Measurements from ENCODE around the gene ELF5. TPM values are rescaled to one million over a fixed set of nuclear protein-coding genes. Genes with fewer than 3 reads are reported as not detected.

The ELF5 gene
- total RNA-seq, 1 experiment from 2014 or later: not detected

DNA sequence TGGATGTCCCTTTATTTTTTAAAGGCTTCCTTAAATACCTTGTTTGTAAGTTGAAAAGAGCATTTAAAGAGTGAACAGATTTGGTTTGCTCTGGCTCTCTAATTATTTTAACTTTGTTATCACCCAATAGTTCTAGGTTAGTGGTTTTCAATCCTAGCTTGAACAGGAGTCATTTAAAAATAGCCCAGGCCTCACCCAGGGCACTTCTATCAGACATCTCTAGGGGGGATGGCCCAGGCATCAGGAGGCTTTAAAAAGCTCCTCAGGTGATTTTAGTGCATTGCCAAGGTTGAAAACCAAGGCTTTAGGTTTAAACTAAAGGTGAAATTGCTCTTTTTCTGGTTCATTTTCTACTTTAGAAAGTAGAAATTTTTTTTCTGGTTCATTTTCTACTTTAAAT is 66.5 kb downstream of the ELF5 start:
- no peak overlapping the region for H3K4me3 Mint-ChIP-seq (ENCODE audit: unreplicated experiment)
- no peaks in the 10 kb centered on the region for H3K9me3 Mint-ChIP-seq (ENCODE audit: unreplicated experiment)
- DNase-seq (ENCODE audit: unreplicated experiment): no peak
- peaks cover 3% of the 10 kb centered on the region for H3K36me3 Mint-ChIP-seq (ENCODE audit: insufficient read depth, unreplicated experiment)
- no peak overlapping the region for H3K27ac Mint-ChIP-seq (ENCODE audit: low read depth, unreplicated experiment)
- ChIA-PET CTCF (interaction anchor here (0.7 to 5.6 kb wide), 6 partner anchors 12 to 424 kb away, joined by 3 to 23 read pairs (median 3); no protein-coding TSS in a partner anchor), POLR2A (interaction anchor here (2.2 kb wide), 1 partner anchor 7 kb away, joined by 9 read pairs; no protein-coding TSS in a partner anchor)
- no TSS peak for BruUV-seq (replicated peaks)
- H3K4me1 Mint-ChIP-seq (ENCODE audit: insufficient read depth, unreplicated experiment): no peaks in the 10 kb centered on the region
- no peaks in the 10 kb centered on the region for H3K27me3 Mint-ChIP-seq (ENCODE audit: insufficient read depth, unreplicated experiment)
- intact Hi-C loops (cut with micrococcal nuclease): no loop called here
- TF ChIP-seq, protein P1, sequence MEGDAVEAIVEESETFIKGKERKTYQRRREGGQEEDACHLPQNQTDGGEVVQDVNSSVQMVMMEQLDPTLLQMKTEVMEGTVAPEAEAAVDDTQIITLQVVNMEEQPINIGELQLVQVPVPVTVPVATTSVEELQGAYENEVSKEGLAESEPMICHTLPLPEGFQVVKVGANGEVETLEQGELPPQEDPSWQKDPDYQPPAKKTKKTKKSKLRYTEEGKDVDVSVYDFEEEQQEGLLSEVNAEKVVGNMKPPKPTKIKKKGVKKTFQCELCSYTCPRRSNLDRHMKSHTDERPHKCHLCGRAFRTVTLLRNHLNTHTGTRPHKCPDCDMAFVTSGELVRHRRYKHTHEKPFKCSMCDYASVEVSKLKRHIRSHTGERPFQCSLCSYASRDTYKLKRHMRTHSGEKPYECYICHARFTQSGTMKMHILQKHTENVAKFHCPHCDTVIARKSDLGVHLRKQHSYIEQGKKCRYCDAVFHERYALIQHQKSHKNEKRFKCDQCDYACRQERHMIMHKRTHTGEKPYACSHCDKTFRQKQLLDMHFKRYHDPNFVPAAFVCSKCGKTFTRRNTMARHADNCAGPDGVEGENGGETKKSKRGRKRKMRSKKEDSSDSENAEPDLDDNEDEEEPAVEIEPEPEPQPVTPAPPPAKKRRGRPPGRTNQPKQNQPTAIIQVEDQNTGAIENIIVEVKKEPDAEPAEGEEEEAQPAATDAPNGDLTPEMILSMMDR (IDR thresholded peaks at IDR 0.05; ENCODE audit: unreplicated experiment): no peak

DNA sequence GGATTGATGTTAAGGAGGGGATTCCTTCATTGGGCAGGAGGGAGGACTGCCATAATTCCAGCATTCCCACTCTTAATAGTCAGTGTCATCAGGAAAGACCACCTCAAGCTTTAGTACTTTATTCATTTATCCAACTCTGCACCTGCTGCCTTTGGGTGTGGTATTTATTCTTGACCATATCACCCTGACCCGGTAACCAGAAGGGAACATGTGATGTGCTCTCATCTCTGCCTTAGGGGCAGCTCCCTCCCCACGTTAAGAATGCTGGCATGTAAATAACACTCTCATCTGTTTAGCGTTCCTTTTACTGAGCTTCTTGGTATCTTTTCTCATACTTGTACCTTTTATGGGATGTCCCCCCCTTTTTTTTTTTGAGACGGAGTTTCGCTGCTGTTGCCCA is 67.2 kb downstream of the ELF5 start:
- no peak overlapping the region for H3K27ac Mint-ChIP-seq (ENCODE audit: low read depth, unreplicated experiment)
- TF ChIP-seq, protein P1 (IDR thresholded peaks at IDR 0.05; ENCODE audit: unreplicated experiment): no peak
- no peak for DNase-seq (ENCODE audit: unreplicated experiment)
- no peaks in the 10 kb centered on the region for H3K27me3 Mint-ChIP-seq (ENCODE audit: insufficient read depth, unreplicated experiment)
- H3K36me3 Mint-ChIP-seq (ENCODE audit: insufficient read depth, unreplicated experiment): no peaks in the 10 kb centered on the region
- no peaks in the 10 kb centered on the region for H3K4me1 Mint-ChIP-seq (ENCODE audit: insufficient read depth, unreplicated experiment)
- H3K4me3 Mint-ChIP-seq (ENCODE audit: unreplicated experiment): no peak overlapping the region
- ChIA-PET POLR2A (no interaction called here), CTCF (interaction anchor here (0.7 to 5.6 kb wide), 6 partner anchors 13 to 424 kb away, joined by 3 to 23 read pairs (median 4); no protein-coding TSS in a partner anchor)
- BruUV-seq (replicated peaks): no TSS peak
- intact Hi-C loops (cut with micrococcal nuclease): no loop called here
- H3K9me3 Mint-ChIP-seq (ENCODE audit: unreplicated experiment): no peaks in the 10 kb centered on the region

DNA sequence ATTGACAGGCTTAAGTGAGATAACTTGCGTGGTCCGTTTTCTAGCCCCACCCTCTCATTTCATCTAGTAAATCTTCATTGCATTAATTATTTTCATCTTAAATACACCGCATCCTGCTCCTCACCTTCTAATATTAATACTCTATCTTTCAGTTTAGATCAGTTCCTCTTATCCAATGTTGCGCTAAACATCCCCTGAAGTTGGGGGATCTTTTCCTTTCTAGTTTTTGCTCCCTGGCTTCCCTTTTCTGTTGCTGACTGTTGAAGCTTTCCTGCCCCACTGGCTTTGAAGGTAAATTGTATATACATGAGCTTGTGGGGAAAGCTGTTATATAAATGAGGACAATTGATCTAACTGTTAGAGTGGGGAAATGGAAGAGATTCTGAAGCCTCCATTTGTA is 67.6 kb downstream of the ELF5 start:
- Mint-ChIP-seq H3K4me3 (ENCODE audit: unreplicated experiment) (no peak overlapping the region), H3K4me1 (ENCODE audit: insufficient read depth, unreplicated experiment) (no peaks in the 10 kb centered on the region), H3K27ac (ENCODE audit: low read depth, unreplicated experiment) (no peak overlapping the region), H3K9me3 (ENCODE audit: unreplicated experiment) (no peaks in the 10 kb centered on the region), H3K27me3 (ENCODE audit: insufficient read depth, unreplicated experiment) (no peaks in the 10 kb centered on the region), H3K36me3 (ENCODE audit: insufficient read depth, unreplicated experiment) (no peaks in the 10 kb centered on the region)
- no TSS peak for BruUV-seq (replicated peaks)
- CTCF ChIA-PET: interaction anchor here (0.8 to 5.6 kb wide), 4 partner anchors 13 to 47 kb away, joined by 3 to 23 read pairs (median 4); no protein-coding TSS in a partner anchor
- POLR2A ChIA-PET: no interaction called here
- DNase-seq (ENCODE audit: unreplicated experiment): no peak
- TF ChIP-seq, protein P1 (IDR thresholded peaks at IDR 0.05; ENCODE audit: unreplicated experiment): no peak
- intact Hi-C loops (cut with micrococcal nuclease): no loop called here

DNA sequence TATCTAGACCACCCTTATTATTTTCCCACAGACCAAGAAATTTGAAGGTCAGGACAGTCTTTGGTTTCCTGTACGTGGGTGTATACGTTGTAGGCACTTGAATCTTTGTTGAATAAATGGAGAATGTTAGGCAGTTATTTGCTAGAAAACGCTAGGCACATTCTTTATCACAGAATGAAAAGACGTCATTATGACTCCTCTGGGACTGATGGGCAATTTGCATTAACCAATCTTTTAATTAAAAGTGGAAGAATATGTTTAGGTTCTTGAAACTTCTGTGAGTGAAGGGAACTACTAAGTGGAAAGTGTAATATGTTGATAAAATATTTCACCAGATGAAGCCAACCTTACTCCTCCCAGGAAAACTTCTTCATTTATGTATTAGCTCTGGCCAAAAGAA is 69.2 kb downstream of the ELF5 start:
- intact Hi-C loops (cut with micrococcal nuclease): no loop called here
- TF ChIP-seq, protein P1 (IDR thresholded peaks at IDR 0.05; ENCODE audit: unreplicated experiment): no peak
- Mint-ChIP-seq H3K36me3 (ENCODE audit: insufficient read depth, unreplicated experiment) (no peaks in the 10 kb centered on the region), H3K9me3 (ENCODE audit: unreplicated experiment) (no peaks in the 10 kb centered on the region), H3K27me3 (ENCODE audit: insufficient read depth, unreplicated experiment) (no peaks in the 10 kb centered on the region), H3K27ac (ENCODE audit: low read depth, unreplicated experiment) (no peak overlapping the region), H3K4me3 (ENCODE audit: unreplicated experiment) (no peak overlapping the region), H3K4me1 (ENCODE audit: insufficient read depth, unreplicated experiment) (peaks cover 6% of the 10 kb centered on the region)
- ChIA-PET CTCF (interaction anchor here (0.7 to 5.6 kb wide), 2 partner anchors 24 to 272 kb away, joined by 4 to 23 read pairs; no protein-coding TSS in a partner anchor), POLR2A (no interaction called here)
- DNase-seq (ENCODE audit: unreplicated experiment): no peak
- BruUV-seq (replicated peaks): no TSS peak
